Measurements from ENCODE around the gene TLX3.
"Not testable (repeated sequence)": the region's sequence is repeated elsewhere in the genome, so short reads cannot be mapped to it uniquely, and the experiment has no call there.

The TLX3 gene

GRCh38 chr5:171323007-171323406 is 14.0 kb downstream of the TLX3 start:
- FAIRE-seq (no peak), DNase-seq (ENCODE audit: low spot score) (no peak)

DNA sequence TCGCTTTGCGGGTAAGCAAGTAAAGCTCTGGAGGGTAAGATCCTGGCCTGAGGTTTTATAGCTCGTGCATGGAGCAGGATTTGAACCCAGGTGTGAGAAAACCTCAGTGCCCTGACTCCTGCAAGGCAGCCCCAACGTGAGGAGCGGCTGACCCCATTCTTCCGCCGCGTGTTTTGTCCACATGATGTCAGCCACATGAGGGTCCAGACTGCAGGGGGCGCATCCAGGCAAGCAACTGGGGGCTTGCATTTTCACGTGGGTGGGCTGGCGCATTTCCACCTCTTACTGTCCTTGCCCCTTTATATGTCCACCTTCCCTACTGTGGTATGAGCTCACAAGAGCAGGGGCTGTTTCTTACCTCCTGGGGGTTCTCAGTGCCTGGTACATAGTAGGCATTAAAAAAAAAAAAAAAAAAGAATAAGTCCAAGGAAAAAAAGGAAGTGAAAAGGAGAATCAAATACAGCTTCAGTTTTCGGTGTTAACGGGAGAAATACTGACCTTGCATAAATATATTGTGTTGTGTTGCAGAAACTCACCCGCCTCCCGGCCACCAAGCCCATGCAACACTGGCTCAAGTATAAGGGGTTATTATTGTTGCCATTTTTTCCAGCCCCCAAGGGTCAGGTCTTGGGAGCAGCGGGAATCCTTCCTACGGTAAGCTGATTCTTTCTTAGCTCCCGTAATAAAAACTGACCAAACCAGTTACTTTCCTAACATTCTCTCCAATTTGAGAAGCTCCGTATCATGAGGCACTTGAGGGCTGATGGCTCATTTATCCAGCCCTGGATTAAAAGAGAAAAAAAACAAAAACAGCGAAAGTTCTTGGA is 15.0 kb downstream of the TLX3 start:
- FAIRE-seq (no peak), DNase-seq (ENCODE audit: low spot score) (no peak)

DNA sequence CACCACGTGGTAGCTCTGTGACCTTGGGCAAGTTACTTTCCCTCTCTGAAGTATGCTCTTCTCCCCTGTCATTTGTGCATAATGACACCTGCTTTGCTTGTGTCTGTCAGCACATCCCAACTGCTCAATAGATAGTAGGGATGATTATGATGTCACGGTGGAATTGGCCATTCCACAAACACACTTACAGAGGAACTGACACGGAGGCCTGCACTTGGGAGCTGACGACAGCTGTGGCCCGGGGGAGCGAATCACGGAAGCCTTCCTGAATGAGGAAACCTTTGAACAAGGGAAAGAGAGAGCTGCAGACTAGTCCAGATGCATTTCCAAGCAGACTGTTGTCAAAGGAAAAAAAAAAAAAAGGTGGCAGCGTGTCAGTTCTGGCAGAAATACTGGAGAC is 21.0 kb downstream of the TLX3 start:
- DNase-seq (ENCODE audit: low spot score) = no peak
- FAIRE-seq = no peak

DNA sequence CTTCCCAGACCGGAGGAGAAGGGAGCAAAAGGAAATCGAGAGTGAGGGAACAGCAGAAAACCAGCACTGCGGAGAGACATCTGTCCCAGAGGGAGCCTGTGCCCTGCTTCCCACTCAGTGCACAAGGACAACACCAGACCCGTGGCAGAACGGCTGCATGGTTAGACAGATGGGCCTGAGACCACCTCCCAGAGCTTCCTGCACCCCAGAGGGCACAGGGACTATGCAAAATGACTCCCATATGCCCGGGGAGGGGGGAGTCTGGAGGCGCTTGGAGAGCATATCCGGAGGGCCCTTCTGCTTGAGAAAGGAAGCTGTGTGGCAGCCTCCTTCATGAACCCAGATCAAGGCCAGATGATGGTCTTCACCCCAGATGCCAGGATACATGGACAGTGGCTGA is 26.6 kb downstream of the TLX3 start:
- FAIRE-seq (no peak), DNase-seq (ENCODE audit: low spot score) (no peak)

DNA sequence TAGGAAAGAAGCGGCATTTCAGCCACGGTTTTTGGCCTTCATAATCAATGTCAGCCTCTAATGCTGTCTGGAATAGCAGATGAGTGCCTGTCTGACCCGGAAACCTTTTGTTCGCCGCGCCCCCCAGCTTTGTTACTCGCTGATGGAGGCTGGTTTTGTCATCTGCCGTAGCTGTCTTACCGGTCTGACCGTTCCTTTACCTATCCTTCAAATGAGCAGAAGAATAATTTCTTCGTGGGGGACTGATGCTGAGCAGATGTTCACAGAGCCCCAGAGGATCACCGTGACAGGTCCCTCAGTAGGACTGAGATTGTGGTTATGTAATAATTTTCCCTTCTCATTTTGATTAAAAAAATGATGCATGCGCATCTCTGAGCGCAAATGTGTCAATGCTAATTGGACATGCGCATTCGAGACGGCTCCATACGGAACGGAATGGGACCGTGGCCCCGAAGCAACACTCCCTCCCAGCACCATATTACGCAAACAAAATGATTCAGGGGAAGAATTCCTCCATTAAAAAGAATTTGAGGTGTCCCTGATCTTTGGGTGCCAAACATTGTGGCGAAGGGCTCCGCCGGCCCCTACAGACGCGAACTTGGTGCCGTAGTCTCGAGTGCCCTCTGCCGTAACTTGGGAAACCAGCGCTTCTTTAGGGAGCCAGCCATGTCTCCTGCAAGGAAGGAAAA is 27.6 kb downstream of the TLX3 start:
- DNase-seq (ENCODE audit: low spot score) (no peak), FAIRE-seq (no peak)

DNA sequence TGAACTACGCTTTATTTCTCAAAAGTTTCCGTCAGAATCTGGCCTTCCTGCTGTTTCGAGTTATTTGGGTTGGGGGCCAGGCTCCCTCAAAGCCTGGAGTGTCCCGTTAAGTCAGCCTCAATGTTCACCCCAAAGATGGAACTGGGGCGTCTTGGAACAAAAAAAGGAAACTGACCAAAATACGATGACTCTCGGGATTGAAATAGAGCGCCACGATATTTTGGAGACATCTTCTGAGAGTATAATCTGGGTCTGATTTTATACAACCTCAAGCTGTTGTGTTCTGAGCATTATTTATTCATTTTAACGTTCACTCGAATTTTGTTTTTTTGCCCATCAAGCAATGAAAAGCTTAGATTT is 28.1 kb downstream of the TLX3 start:
- FAIRE-seq (no peak), DNase-seq (ENCODE audit: low spot score) (no peak)

- no peak for DNase-seq (ENCODE audit: low spot score)
- FAIRE-seq = no peak
Observed at GRCh38 chr5:171340042-171340441, 31.0 kb downstream of the TLX3 start.

DNA sequence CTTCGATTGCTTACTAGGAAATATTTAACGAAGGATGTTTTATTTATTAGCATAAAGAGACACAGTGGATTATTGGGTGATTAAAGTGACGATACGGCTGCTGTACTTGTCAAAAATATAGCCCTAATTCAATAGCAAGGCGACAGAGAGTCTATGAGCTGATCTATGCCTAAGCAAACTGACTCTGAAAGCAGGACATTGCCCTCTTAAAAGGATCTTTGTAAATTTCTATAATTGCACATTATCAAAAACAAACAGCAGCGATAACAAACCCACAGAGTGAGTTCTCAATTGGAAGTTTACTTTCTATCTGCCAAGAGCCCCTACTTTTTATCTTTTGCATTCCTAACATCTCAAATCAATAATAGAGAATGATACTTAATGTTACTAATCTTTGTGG is 31.4 kb downstream of the TLX3 start:
- no peak for FAIRE-seq

GRCh38 chr5:171342362-171343111 is 33.5 kb downstream of the TLX3 start:
- DNase-seq (ENCODE audit: low spot score) (peak; percentile 46), FAIRE-seq (peak; percentile 50)

More for the DNA sequence above, 31.4 kb downstream of the TLX3 start:
- DNase-seq (ENCODE audit: low spot score) = no peak

- DNase-seq (ENCODE audit: low spot score) = no peak
- FAIRE-seq = no peak
Observed at GRCh38 chr5:171344936-171345608, 36.0 kb downstream of the TLX3 start.

- no peak for FAIRE-seq
Observed at GRCh38 chr5:171351536-171352073, 42.6 kb downstream of the TLX3 start.

DNA sequence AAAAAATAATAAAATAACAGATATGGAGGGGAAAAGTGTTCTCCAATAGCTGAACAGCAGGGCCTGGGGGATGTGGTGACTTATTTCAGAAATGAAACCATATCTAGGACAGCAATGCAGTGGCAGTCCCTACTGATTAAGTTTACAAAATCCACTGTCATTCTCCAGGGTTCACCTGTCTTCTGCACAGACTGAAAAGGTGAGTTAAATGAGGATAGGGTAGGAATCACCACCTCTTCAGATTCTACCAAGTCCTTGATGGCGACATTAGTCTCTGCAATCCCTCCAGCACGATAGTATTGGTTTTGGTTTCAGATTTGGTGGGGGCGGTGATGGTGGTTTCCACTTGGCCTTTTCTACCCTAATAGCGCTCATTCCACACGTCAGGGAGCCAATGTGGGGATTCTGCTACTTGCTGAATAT is 46.3 kb downstream of the TLX3 start:
- no peak for FAIRE-seq
- no peak for DNase-seq (ENCODE audit: low spot score)

More at GRCh38 chr5:171351536-171352073, 42.6 kb downstream of the TLX3 start:
- no peak for DNase-seq (ENCODE audit: low spot score)

GRCh38 chr5:171357843-171358242 is 48.8 kb downstream of the TLX3 start:
- FAIRE-seq (no peak), DNase-seq (ENCODE audit: low spot score) (no peak)

- FAIRE-seq; DNase-seq (ENCODE audit: low spot score): not testable (repeated sequence)
Observed at GRCh38 chr5:171361151-171361550, 52.1 kb downstream of the TLX3 start.

All from RCC 7860 (cell line).